Measurements from ENCODE around the gene GALM. TPM values are rescaled to one million over a fixed set of nuclear protein-coding genes. Genes with fewer than 3 reads are reported as not detected.

Gene GALM
- polyA plus RNA-seq, 3 donors from 2014 or later, result 7.0 to 14.9 (median 14.8) TPM

- Mint-ChIP-seq H3K4me3 (peak overlapping the region in 3 of 5 donors; percentile 41 to 64 (median 51)), H3K27ac (peak overlapping the region; percentile 69 to 84 (median 77)), H3K4me1 (peaks cover 24 to 36% of the 10 kb centered on the region in 2 donors), H3K36me3 (no peaks in the 10 kb centered on the region), H3K9me3 (no peaks in the 10 kb centered on the region), H3K27me3 (ENCODE audit: low read depth in 3 of 3) (peaks cover 0 to 2% (median 2%) of the 10 kb centered on the region in 3 donors)
- no peak for DNase-seq
These were observed 11.2 kb upstream of the GALM start for GRCh38 chr2:38654528-38655381.

GRCh38 chr2:38655441-38655840 is 10.5 kb upstream of the GALM start:
- Mint-ChIP-seq H3K4me3 (no peak overlapping the region), H3K27me3 (ENCODE audit: low read depth in 3 of 3) (peaks cover 0 to 2% (median 2%) of the 10 kb centered on the region in 3 donors), H3K9me3 (no peaks in the 10 kb centered on the region), H3K36me3 (no peaks in the 10 kb centered on the region), H3K4me1 (peaks cover 24 to 36% of the 10 kb centered on the region in 2 donors), H3K27ac (peak overlapping the region in 2 of 6 donors; percentile 69 to 72)
- no peak for DNase-seq

GRCh38 chr2:38656866-38657480 is 8.9 kb upstream of the GALM start:
- H3K9me3 Mint-ChIP-seq, result no peaks in the 10 kb centered on the region
- no peak overlapping the region for H3K27ac Mint-ChIP-seq
- no peaks in the 10 kb centered on the region for H3K36me3 Mint-ChIP-seq
- H3K27me3 Mint-ChIP-seq (ENCODE audit: low read depth in 3 of 3), result peaks cover 0 to 2% (median 2%) of the 10 kb centered on the region in 3 donors
- DNase-seq, result no peak
- peaks cover 24 to 36% of the 10 kb centered on the region in 2 donors for H3K4me1 Mint-ChIP-seq
- no peak overlapping the region for H3K4me3 Mint-ChIP-seq

- Mint-ChIP-seq H3K36me3 (no peaks in the 10 kb centered on the region), H3K27me3 (ENCODE audit: low read depth in 3 of 3) (peaks cover 0 to 2% (median 2%) of the 10 kb centered on the region in 3 donors), H3K27ac (no peak overlapping the region), H3K9me3 (no peaks in the 10 kb centered on the region), H3K4me3 (no peak overlapping the region), H3K4me1 (peaks cover 20 to 25% of the 10 kb centered on the region in 2 donors)
- DNase-seq, result no peak
These were observed 7.3 kb upstream of the GALM start for GRCh38 chr2:38658613-38659012.

- DNase-seq, result no peak
- peaks cover 17 to 25% of the 10 kb centered on the region in 2 donors for H3K4me1 Mint-ChIP-seq
- peaks cover 0 to 2% (median under 1%) of the 10 kb centered on the region in 3 donors for H3K27me3 Mint-ChIP-seq (ENCODE audit: low read depth in 3 of 3)
- no peak overlapping the region for H3K4me3 Mint-ChIP-seq
- no peaks in the 10 kb centered on the region for H3K36me3 Mint-ChIP-seq
- no peak overlapping the region for H3K27ac Mint-ChIP-seq
- H3K9me3 Mint-ChIP-seq, result no peaks in the 10 kb centered on the region
These were observed 6.8 kb upstream of the GALM start for GRCh38 chr2:38659115-38659514.

GRCh38 chr2:38660282-38660681 is 5.6 kb upstream of the GALM start:
- Mint-ChIP-seq H3K27me3 (ENCODE audit: low read depth in 3 of 3) (peaks cover 0 to 2% (median 0%) of the 10 kb centered on the region in 3 donors), H3K9me3 (no peaks in the 10 kb centered on the region), H3K4me3 (no peak overlapping the region), H3K27ac (no peak overlapping the region), H3K4me1 (peaks cover 8 to 18% of the 10 kb centered on the region in 2 donors), H3K36me3 (no peaks in the 10 kb centered on the region)
- no peak for DNase-seq

GRCh38 chr2:38661306-38661705 is 4.6 kb upstream of the GALM start:
- H3K27me3 Mint-ChIP-seq (ENCODE audit: low read depth in 3 of 3), result no peaks in the 10 kb centered on the region
- H3K9me3 Mint-ChIP-seq, result no peaks in the 10 kb centered on the region
- H3K4me1 Mint-ChIP-seq, result peaks cover 12 to 20% of the 10 kb centered on the region in 2 donors
- no peak overlapping the region for H3K4me3 Mint-ChIP-seq
- no peak for DNase-seq
- H3K27ac Mint-ChIP-seq, result no peak overlapping the region
- H3K36me3 Mint-ChIP-seq, result no peaks in the 10 kb centered on the region

- Mint-ChIP-seq H3K27ac (peak overlapping the region; percentile 73 to 92 (median 88)), H3K9me3 (no peaks in the 10 kb centered on the region), H3K27me3 (ENCODE audit: low read depth in 3 of 3) (peaks cover 0 to 2% (median 0%) of the 10 kb centered on the region in 3 donors), H3K4me1 (peaks cover 39 to 50% of the 10 kb centered on the region in 2 donors), H3K36me3 (peaks cover 0 to 3% (median 0%) of the 10 kb centered on the region in 3 donors), H3K4me3 (peak overlapping the region; percentile 78 to 91 (median 82))
- DNase-seq, result peak in 1 of 3 donors; percentile 11
These were observed 619 bp downstream of the GALM start for GRCh38 chr2:38666556-38666910.

- Mint-ChIP-seq H3K36me3 (peaks cover 0 to 3% (median 0%) of the 10 kb centered on the region in 3 donors), H3K27ac (peak overlapping the region; percentile 73 to 92 (median 88)), H3K4me1 (peaks cover 39 to 50% of the 10 kb centered on the region in 2 donors), H3K4me3 (peak overlapping the region; percentile 78 to 91 (median 82)), H3K9me3 (no peaks in the 10 kb centered on the region), H3K27me3 (ENCODE audit: low read depth in 3 of 3) (peaks cover 0 to 2% (median 0%) of the 10 kb centered on the region in 3 donors)
- DNase-seq, result no peak
These were observed 2.2 kb downstream of the GALM start for GRCh38 chr2:38668092-38668491.

- Mint-ChIP-seq H3K36me3 (peaks cover 0 to 3% (median 0%) of the 10 kb centered on the region in 3 donors), H3K4me3 (no peak overlapping the region), H3K27me3 (ENCODE audit: low read depth in 3 of 3) (peaks cover 0 to 2% (median 0%) of the 10 kb centered on the region in 3 donors), H3K9me3 (no peaks in the 10 kb centered on the region), H3K4me1 (peaks cover 38 to 47% of the 10 kb centered on the region in 2 donors), H3K27ac (peak overlapping the region in 2 of 6 donors; percentile 7 to 47)
- DNase-seq, result no peak
These were observed 3.0 kb downstream of the GALM start for GRCh38 chr2:38668779-38669479.

- peaks cover 27 to 30% of the 10 kb centered on the region in 2 donors for H3K4me1 Mint-ChIP-seq
- DNase-seq, result no peak
- H3K9me3 Mint-ChIP-seq, result no peaks in the 10 kb centered on the region
- H3K27me3 Mint-ChIP-seq (ENCODE audit: low read depth in 3 of 3), result peaks cover 0 to 2% (median 0%) of the 10 kb centered on the region in 3 donors
- H3K27ac Mint-ChIP-seq, result peak overlapping the region in 3 of 6 donors; percentile 11 to 86 (median 35)
- H3K36me3 Mint-ChIP-seq, result peaks cover 3 to 5% (median 3%) of the 10 kb centered on the region in 3 donors
- H3K4me3 Mint-ChIP-seq, result no peak overlapping the region
These were observed 5.4 kb downstream of the GALM start for GRCh38 chr2:38671303-38671702.

GRCh38 chr2:38671946-38672345 is 6.0 kb downstream of the GALM start:
- H3K4me1 Mint-ChIP-seq, result peaks cover 20 to 28% of the 10 kb centered on the region in 2 donors
- no peak for DNase-seq
- no peak overlapping the region for H3K4me3 Mint-ChIP-seq
- no peaks in the 10 kb centered on the region for H3K9me3 Mint-ChIP-seq
- H3K27me3 Mint-ChIP-seq (ENCODE audit: low read depth in 3 of 3), result peaks cover 0 to 2% (median 2%) of the 10 kb centered on the region in 3 donors
- peaks cover 3 to 6% (median 5%) of the 10 kb centered on the region in 3 donors for H3K36me3 Mint-ChIP-seq
- H3K27ac Mint-ChIP-seq, result peak overlapping the region in 1 of 6 donors; percentile 24

All from immature natural killer cell (primary cell).